Mesenteric fat pad (tissue), 1 donor: Measurements from ENCODE around the gene PAX2. TPM values are rescaled to one million over a fixed set of nuclear protein-coding genes. Genes with fewer than 3 reads are reported as not detected.

ENCODE experiments used
- DNase-seq: peaks from one replicate; pipeline ENCODE4 v3.0.0-alpha.2; 2020; ENCODE audit warnings: low spot score
- total RNA-seq: library from RNA; stranded (reverse); fragmentation: NEBNext Ultra II Directional; extraction: Animal tissue kit (Norgen Biotek cat#: 25700); gene quantifications from one replicate; pipeline ENCODE4 v1.2.1, GENCODE V29; 2021
- donor health status: DM: yes; HTN: yes; CAD: no.

Gene PAX2
- total RNA-seq, 1 donor from 2014 or later, result not detected

DNA sequence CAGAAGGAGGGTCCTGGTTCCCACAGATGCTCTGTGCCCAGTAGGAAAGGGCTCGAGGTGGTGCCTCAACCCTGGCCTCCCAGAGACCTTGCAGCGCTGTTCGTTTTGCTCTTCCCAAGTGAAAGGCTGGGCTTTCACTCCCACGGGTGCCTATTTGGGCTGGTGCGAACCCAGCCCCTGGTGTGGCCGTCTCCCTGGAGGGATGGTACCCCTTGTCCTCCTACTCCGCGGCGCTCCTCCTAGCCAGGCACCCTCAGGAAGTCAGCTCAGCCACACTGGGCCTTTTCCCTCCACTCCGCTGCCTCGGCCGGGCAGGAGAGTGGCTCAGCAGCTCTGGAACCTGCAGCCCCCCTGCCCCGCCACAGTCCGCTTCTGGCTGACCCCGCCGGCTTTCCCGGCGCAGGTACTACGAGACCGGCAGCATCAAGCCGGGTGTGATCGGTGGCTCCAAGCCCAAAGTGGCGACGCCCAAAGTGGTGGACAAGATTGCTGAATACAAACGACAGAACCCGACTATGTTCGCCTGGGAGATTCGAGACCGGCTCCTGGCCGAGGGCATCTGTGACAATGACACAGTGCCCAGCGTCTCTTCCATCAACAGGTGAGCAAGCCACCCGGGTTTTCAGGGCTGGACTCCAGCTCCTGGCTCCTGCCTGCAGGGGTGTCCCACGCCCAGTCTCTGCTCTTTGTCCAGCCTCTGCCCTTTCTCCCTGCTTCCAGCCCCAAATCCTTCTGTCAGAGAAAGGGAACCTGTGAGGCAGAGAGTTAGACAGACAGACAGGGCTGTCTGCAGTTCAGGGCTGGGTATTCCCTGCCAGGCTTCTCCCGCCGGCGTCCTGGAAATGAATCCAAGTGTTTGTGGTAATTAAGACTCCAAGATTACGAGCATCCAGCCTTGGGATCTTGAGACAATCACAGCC lies 5.2 kb downstream of the PAX2 start:
- DNase-seq, result peak; percentile 89

DNA sequence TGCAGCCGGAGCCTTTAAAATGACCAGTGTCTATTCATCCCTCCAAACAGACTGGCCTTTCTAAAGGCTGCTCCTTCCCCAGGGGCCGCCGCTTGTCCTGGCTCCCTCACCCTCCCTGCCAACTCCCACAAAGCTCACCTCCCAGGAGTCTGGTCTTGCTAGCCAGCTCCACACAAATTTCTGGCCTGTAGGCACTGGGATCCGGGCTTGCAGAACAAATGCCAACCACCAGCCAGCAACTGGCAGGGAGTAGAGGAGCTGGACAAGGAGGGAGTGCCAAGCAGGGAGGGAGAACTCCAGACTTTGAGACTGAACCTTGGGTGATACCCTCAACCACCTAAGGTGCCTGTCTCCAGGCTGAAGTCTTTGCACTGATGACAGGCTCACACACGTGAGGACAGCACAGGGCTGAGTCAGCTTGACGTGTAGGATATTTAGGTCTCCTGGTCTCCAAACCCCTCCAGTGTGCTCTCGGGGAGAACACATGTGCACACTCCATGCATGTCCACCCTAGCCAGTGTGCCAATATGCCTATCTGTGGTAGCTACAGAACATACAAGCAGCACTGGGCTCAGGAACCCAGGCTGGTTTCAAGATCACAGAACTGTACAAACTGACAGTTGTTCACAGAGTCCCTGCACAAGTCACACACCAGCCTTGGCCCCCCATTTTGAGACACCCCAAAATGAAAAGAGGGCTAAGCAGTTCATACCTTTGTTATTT lies 6.0 kb downstream of the PAX2 start:
- peak; percentile 49 for DNase-seq

DNA sequence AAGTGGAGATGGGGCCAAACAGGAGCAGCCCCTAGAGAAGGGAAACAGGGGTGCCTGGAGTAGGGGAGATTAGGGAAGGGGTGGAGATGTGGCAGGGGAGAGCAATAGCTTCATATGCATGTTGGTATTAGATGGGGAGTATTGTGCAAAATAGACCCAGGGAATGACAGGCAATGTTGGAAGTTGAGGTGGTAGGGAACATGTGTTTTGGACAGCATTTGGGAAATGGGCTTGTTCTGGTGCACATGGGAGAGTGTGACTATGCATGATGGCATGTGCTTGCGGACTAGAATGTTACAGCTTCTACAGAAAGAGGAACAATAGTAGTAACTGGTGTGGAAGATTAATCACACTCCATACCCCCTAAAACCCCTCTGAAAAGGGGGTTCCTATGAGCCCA lies 10.4 kb downstream of the PAX2 start:
- peak; percentile 2 for DNase-seq

DNA sequence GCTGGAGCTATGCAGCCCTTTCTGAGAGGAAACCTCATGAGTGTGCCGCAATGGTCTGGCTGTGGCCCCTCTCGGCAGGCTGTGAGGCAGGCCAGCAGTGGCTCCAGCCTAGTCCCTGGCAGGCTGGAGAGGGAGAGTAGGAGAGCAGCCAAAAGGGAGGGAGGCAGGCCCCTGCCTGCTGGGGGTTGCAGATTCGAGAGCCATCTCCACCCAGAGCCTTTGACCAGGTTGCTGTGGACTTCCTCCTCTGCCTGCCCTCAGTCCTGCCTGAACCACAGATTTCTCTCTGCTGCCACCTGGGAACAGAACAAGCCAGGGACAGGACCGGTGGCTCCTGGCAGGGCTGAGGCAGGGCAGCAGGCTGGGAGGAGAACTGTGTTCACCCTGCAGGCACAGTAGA lies 13.9 kb downstream of the PAX2 start:
- DNase-seq, result peak; percentile 79

DNA sequence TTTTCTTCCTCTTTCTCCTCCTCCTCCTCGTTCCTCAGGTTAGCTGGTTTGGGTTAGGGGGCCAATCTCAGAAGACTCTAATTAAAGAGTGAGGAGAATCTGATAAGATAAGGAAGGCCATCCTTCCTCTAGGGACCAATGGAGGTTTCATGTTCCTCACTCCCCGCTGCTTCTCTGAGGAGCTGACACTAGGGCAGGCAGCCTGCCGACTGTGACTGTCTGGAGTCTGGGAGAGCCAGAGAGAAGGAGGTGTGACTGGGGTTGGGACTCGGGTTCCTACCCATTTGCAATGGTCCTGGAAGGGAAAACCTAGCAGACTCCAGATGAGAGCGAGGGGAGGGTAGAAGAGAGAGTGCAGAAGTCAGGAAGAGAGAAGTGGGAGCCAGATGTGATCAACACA lies 15.3 kb downstream of the PAX2 start:
- DNase-seq, result peak; percentile 51

DNA sequence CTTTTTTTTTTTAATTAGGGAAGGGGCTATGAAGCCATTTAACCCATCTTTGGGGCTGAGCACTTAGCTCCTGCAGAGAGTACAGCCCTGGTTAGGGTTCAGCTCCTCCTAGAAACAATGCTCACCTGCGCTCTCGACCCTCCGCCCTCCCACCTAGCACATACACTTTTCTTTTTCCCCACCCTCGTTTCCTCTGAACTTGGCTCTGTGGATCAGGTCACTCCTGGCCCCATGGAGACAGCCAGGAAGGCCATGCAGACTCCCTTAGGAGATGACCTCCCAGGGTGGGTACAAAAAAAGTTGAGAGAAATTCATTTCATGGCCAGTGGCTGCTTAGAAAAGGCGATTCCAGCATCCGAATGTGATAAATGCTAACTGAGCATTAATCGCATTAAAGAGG lies 15.8 kb downstream of the PAX2 start:
- DNase-seq, result peak; percentile 73

DNA sequence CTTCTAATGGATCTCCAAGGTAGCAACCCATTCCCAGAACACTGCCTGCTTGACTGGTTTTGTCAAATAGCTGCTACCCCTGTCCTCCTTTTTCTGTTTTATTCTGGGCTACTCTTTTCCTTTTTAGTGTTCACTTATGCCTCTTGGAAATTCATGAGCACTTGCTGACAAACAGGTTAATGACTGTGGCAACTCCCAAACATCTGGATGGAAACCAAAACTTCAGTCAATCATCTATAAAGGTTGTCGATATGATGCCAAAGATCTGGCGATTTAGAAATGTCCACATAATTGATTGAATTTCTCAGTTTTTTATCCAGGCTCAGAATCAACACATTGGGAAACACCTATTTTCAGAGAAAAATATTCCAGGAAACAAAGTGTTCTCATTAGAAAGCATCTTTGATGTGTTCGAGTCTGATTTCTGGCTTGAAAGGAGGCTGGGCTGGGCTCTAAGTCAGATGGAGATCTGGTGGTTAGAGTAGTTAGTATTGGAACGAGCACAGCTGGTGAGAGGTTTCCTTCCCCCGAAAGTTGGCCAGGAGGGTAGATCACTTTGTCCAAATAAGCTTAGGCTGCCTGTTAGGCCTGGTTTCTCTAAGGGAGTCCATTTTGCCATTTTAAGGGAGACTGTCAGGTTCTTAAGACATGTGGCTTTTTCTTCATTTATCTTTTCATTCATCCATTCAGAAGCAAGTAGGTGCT lies 17.8 kb downstream of the PAX2 start:
- DNase-seq, result peak; percentile 11

DNA sequence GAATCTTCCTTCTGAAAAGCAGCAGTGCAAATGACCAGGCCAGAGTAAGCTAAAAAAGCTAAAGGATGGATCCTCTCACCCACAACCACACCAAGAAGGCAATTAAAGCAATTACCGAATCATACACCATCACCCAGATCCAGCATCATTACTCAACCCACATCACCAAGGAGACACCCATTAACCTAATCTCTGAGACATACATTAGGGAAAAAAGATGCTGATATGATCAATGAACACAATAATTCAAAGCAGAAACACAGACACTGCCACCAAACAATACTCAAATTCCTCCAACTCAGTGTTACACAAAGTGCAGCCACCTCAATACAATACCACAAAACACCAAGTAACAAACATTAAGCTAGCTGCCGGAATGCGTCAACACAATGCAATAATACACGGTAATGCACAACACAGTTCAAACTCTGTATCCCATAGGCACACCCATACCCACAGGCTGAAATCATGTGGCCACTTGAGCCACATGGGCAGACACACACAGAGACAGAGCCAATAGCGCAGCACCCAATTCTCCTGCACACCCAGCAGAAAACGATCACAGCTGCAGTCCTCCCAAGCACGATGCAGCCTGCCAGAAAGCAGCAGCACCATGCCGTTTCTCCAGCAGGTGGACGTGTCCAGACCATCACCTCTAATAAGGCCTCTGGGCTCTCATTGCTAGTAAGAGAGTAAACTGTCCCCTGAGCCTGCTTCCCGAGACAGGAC lies 21.5 kb downstream of the PAX2 start:
- peak; percentile 77 for DNase-seq

DNA sequence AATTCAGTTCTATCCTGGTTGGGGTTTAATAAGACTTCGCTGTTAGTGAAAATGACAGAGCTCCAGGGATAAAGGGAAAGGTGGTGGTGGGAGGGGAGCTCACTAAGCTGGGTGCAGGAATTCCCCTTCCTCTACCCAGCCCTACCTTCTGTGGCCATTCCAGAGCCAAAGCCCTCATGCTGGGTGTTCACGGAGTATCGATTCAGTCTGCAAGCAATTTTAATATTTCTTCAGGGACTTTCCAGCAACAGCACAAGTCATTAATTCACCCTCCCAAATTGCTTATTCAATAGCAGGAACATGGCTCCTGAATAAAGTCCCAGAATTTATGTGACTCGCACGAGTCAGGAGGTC lies 22.0 kb downstream of the PAX2 start:
- no peak for DNase-seq

DNA sequence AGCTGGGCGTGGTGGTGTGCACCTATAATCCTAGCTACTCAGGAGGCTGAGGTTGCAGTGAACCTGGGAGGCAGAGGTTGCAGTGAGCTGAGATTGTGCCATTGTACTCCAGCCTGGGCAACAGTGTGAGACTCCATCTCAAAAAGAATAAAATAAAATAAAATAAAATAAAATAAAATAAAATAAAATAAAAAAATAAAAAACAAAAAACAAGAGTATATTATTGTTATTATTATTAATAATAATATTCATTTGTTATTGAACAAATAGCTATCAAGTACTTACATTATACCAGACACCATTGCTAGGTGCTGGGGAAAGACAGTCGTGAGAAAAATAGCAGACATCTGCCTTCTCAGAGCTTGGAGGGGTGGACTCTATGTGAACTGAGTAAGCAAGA lies 24.1 kb downstream of the PAX2 start:
- no peak for DNase-seq

DNA sequence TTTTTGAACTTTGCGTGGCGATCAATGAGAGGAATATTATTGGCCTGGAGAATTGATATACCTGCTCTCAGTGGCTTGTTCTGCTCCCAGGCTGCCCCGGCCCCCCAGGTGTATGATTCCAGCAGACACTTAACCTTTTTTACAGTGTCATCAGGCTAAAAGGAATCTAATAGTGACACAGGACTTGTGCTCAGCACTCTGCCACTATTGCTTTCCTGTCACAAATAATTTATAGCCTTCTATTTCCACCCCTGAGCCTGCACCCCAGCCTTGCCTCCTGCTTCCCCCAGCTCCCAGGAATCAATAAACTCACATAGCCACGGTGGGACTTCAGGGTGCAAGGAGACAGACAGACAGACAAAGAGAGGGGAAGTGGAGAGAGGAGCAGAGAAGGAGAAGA lies 28.3 kb downstream of the PAX2 start:
- peak; percentile 60 for DNase-seq

DNA sequence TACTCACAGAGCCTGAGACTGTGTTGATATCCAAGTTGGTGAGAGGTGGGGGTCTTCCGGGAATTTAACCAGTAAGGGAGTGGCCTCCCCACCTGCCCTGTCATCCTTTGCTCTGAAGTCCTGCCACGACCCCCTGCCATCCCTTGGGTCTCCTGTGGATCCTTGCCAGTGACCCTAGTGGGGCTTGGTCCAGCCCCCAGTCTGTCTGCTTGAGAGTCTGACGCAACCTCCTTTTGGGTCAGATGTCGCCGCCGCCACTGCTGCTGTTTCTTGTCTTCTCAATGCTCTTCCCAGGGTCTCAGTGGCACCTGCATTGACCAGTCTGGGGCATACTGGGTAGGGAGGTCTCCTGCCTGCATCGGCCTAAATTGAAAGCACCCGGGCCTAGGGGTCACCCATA lies 28.8 kb downstream of the PAX2 start:
- peak; percentile 81 for DNase-seq

DNA sequence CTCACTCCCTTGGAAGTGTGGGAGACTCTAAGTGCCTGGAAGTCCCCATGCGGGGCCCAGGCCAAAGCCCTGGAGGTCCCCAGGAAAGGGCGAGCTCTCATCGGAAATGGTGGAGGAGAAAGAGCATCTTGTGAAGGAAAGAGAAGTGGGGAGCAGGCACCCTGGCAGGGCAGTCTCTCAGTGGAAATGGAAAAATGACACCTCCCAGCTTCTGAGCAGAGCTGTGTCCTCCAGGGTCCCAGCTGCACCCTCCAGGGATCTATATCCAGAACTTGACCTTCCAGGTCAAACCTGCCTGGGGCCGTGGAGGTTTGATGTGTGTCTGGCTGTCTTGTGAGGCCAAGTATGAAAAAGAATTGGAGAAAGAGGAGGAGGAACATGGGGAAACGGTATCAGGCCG lies 29.5 kb downstream of the PAX2 start:
- peak; percentile 67 for DNase-seq

DNA sequence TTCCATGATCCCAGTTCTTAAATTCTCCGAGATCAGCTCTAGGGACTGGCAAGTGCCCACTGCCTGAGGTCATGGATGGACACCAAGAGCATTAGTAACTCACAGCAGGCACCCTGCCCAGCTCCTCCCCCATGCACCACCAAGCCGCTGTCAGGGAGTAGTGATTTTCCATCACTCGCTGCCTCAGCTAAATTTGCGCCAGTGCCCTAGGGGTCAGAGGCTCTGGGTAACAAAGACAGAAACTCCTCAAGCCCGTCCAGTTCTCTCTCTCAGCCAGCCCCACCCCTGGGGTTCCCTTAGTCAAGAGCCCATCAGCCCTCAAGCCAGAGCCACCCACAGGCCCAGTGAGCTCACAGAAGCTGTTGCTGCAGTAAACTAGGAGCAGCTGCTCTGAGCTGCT lies 30.0 kb downstream of the PAX2 start:
- DNase-seq, result peak; percentile 72

DNA sequence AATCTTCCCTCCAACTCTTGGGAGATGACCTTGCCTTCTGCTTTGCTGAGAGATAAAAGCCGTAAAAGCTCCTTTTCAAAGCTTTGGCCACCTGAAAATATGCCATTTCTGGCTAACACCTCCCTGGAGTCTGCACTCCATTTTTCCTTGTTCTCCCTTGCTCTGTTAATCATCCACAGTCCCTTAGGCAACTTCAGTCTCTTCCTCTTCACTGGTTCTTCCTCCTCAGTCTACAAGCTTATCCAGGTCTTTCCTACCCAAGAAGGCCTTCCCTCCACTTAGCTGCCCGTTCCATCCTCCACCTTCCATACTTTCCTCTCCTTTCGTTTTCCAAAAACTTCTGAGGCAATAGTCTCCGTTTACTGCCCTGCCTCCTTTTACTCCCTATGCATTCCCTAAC lies 30.5 kb downstream of the PAX2 start:
- DNase-seq, result no peak

DNA sequence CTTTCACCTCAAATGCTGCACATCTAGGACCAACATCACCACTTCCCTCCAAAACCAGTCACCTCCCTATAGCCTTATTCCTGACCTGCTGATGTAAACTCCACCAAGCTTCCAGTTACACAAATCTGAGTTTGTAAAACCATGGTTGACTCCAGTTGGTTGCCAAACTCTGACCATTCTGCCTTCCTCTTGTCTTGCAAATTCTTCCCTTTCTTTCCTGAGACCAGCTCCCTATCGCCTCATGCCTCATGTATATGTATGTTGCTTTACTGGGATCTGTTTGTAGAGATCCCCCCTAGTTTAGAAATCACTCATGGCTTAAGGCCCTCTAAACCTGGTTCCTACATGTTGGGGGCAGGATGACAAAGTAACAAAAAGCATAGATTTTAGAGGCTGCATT lies 31.3 kb downstream of the PAX2 start:
- DNase-seq, result no peak

DNA sequence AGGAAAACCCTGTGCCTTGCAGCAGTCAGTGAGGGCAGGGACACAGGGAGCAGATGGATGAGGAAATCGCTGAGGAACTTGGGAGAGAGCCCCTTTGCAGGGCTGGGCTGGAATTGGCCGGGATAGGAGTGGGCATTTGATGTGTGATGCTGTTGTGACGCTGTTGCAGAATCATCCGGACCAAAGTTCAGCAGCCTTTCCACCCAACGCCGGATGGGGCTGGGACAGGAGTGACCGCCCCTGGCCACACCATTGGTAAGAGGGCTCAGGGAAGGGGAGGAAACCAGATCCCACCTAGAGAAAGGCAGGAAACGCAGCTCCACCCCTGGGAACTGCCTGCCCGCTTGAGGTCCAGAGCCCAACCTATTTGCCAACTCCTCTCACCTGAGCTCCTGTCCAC lies 33.9 kb downstream of the PAX2 start:
- peak; percentile 78 for DNase-seq

DNA sequence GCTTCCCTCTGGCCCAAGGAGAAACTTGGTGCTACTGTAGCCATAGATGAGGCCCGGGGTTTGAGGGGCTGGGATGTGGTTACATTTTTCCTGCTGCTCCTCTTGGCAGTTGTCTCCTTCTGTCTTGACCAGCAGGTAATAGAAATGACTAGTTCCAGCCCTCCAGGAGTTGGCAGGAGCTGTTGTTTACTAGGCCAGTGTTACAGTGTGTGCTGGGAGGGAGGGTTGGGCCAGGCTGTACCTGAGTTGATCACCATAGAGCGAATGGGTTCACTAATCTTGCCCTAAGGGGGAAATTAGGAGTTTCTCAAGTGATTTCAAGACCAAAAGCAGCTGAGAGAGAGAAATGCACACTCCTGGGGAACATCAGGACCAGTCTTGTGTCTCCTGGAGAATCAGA lies 34.9 kb downstream of the PAX2 start:
- DNase-seq, result no peak

DNA sequence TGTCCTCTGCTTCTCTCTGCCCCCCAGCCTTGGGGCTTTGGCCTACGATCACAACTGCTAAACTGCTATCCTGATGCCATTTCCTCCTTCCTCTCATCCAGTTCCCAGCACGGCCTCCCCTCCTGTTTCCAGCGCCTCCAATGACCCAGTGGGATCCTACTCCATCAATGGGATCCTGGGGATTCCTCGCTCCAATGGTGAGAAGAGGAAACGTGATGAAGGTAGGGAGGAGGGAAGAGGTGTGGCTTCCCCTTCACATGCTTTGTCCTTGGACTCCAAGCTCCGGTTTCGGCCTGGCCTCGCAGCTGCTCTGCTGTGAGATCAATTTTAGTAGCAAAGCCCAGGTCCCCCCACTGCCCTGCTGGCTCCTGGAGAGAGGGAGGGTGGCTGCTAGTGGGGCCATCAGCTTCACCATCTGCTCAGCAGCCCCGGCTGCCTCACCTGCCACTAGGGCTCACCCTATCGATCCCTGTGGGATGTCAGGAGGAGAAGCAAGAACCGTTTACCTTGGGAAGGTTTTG lies 35.8 kb downstream of the PAX2 start:
- peak; percentile 71 for DNase-seq

DNA sequence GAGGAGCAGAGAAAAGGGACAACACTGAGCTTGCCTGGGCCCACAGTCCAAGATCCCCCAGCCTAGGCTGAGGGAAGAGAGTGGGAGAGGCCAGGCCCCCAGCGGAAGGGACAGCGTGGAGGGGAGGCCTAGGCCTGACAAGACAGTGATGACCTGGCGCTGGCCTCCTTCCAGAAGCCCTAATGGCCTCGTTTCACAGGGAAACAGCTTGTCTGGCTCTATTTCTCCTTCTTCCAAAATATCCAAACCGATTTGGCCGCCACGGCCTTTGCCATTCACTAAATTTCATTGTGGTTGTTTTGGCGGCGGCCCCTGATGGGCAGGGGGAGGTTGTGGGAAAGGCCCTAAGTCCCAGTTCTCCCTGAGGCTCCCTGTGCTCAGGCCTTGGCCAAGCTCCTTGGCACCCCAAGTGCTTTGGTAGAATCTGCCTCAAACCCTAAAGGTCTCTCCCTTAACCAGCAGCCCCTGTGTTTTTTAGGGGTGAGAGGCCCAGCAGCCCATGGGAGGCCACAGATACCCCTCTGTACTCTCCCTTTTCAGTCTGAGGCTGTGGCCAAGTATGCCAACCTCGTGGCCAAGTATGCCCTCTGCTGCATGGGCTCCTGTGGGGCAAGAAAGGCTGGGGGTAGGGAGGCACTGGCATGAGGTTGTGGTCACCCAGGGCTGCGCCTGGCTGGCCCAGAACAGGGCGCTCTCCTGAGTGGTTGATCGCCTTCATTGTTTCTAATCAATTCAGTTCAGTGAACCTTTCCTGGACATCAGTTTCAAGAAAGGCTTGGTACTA lies 37.3 kb downstream of the PAX2 start:
- peak; percentile 82 for DNase-seq
